Right forelimb (tissue), 1 donor: ENCODE data around the gene PIMREG.

Source experiments
- DNase-seq: peaks from one replicate; pipeline ENCODE4 v3.0.0-alpha.2; 2018

The PIMREG gene

GRCh38 chr17:6462692-6463091 is 18.4 kb downstream of the PIMREG start:
- DNase-seq = no peak

GRCh38 chr17:6463616-6464445 is 19.6 kb downstream of the PIMREG start:
- DNase-seq = no peak

GRCh38 chr17:6464446-6465041 is 20.3 kb downstream of the PIMREG start:
- no peak for DNase-seq

GRCh38 chr17:6465206-6466003 is 21.1 kb downstream of the PIMREG start:
- no peak for DNase-seq

GRCh38 chr17:6467567-6467966 is 23.3 kb downstream of the PIMREG start:
- DNase-seq = no peak

GRCh38 chr17:6468051-6468790 is 24.0 kb downstream of the PIMREG start:
- no peak for DNase-seq

GRCh38 chr17:6470146-6470718 is 26.0 kb downstream of the PIMREG start:
- DNase-seq = no peak

- no peak for DNase-seq
Measured at GRCh38 chr17:6470751-6471521, 26.7 kb downstream of the PIMREG start.

- DNase-seq = no peak
Measured at GRCh38 chr17:6471531-6472465, 27.5 kb downstream of the PIMREG start.

GRCh38 chr17:6472517-6472916 is 28.3 kb downstream of the PIMREG start:
- no peak for DNase-seq

- peak; percentile 87 for DNase-seq
Measured at GRCh38 chr17:6473128-6473767, 29.0 kb downstream of the PIMREG start.

- no peak for DNase-seq
Measured at GRCh38 chr17:6474376-6474775, 30.1 kb downstream of the PIMREG start.

- DNase-seq = no peak
Measured at GRCh38 chr17:6474906-6475305, 30.7 kb downstream of the PIMREG start.

GRCh38 chr17:6475411-6475810 is 31.2 kb downstream of the PIMREG start:
- no peak for DNase-seq

GRCh38 chr17:6476076-6476809 is 32.0 kb downstream of the PIMREG start:
- no peak for DNase-seq

- no peak for DNase-seq
Measured at GRCh38 chr17:6476810-6477179, 32.5 kb downstream of the PIMREG start.

GRCh38 chr17:6477831-6478383 is 33.7 kb downstream of the PIMREG start:
- no peak for DNase-seq

- DNase-seq = no peak
Measured at GRCh38 chr17:6478486-6478885, 34.2 kb downstream of the PIMREG start.
